ENCODE results near the gene YOD1.

GRCh38 chr1:207078578-207079132 is 27.6 kb upstream of the YOD1 start:
- TF ChIP-seq CTCF (IDR thresholded peaks at IDR 0.05) = no peak
- TF ChIP-seq POLR2A (IDR thresholded peaks at IDR 0.05) = no peak

Data from esophagus squamous epithelium (tissue), 4 donors.